Naive thymus-derived CD4-positive, alpha-beta T cell (primary cell): Measurements from ENCODE around the gene AMIGO1. TPM values are rescaled to one million over a fixed set of nuclear protein-coding genes. Genes with fewer than 3 reads are reported as not detected.

ENCODE experiments used
- ATAC-seq: fragments of 150-1000 bp; cut with Tn5 transposase; 2 replicates; pipeline ENCODE4 v1.10.0; 2021; ENCODE audit warnings: mild to moderate bottlenecking, moderate library complexity
- CTCF ChIA-PET: fragments of 350-600 bp; sonication (Branson Sonifier 250); formaldehyde crosslinking; loops from one replicate; lab custom pipeline; 2021; ENCODE audit warnings: antibody characterized with exemption; lab: Charles Lee
- POLR2A ChIA-PET: fragments of 350-600 bp; sonication (Branson Sonifier 250); formaldehyde crosslinking; loops from one replicate; lab custom pipeline; 2021; ENCODE audit warnings: antibody characterized with exemption, inconsistent platforms; lab: Charles Lee
- DNase-seq, 9 donors: peaks; one replicate each; pipeline versions ENCODE4 v3.0.0 to v3.0.0-alpha.2; 2020 to 2022; ENCODE audit warnings: mixed read lengths in 1 of 9
- H3K27ac ChIP-seq: one replicate; pipeline ENCODE4 v1.7.0; 2013; ENCODE audit warnings: mild to moderate bottlenecking, low read depth, low read length, moderate library complexity
- H3K27me3 ChIP-seq, 2 donors: one replicate each; pipeline ENCODE4 v1.7.0; 2013; ENCODE audit warnings: low read length in 2 of 2, mild to moderate bottlenecking in 2 of 2, moderate library complexity in 2 of 2; ENCODE audit not compliant: control insufficient read depth in 2 of 2, insufficient read depth in 2 of 2
- H3K36me3 ChIP-seq, 3 experiments: 1 replicate in 2 of 3; 2 replicates in 1 of 3; pipeline ENCODE4 v1.7.0; 2013; ENCODE audit warnings: low read length in 3 of 3, mild to moderate bottlenecking in 3 of 3, moderate library complexity in 1 of 3; ENCODE audit not compliant: insufficient read depth in 3 of 3, control insufficient read depth in 2 of 3
- H3K4me1 ChIP-seq, 2 donors: one replicate each; pipeline ENCODE4 v1.7.0; 2013; ENCODE audit warnings: low read length in 2 of 2, mild to moderate bottlenecking in 2 of 2, moderate library complexity in 1 of 2; ENCODE audit not compliant: control insufficient read depth in 2 of 2, insufficient read depth in 2 of 2
- H3K4me3 ChIP-seq: 2 replicates; pipeline ENCODE4 v1.7.0; 2013; ENCODE audit warnings: mild to moderate bottlenecking, low read length
- H3K9me3 ChIP-seq, 3 experiments: 1 replicate in 2 of 3; 2 replicates in 1 of 3; pipeline ENCODE4 v1.7.0; 2013; ENCODE audit warnings: low read length in 3 of 3; ENCODE audit not compliant: control insufficient read depth in 2 of 3
- H3K27ac Mint-ChIP-seq, 9 donors: one replicate each; pipeline ENCODE4 v1.8.0; 2020 to 2022; ENCODE audit warnings: mixed read lengths in 9 of 9, mild to moderate bottlenecking in 8 of 9, moderate library complexity in 5 of 9, inconsistent platforms in 2 of 9
- H3K27me3 Mint-ChIP-seq, 5 donors: one replicate each; pipeline ENCODE4 v1.8.0; 2021 to 2022; ENCODE audit warnings: mixed read lengths in 5 of 5, mild to moderate bottlenecking in 1 of 5
- H3K36me3 Mint-ChIP-seq, 5 donors: one replicate each; pipeline ENCODE4 v1.8.0; 2020 to 2022; ENCODE audit warnings: mixed read lengths in 5 of 5, mild to moderate bottlenecking in 3 of 5, inconsistent platforms in 1 of 5
- H3K4me1 Mint-ChIP-seq, 7 donors: one replicate each; pipeline ENCODE4 v1.8.0; 2020 to 2022; ENCODE audit warnings: mixed read lengths in 7 of 7, mild to moderate bottlenecking in 3 of 7, inconsistent platforms in 1 of 7
- H3K4me3 Mint-ChIP-seq, 10 donors: one replicate each; pipeline ENCODE4 v1.8.0; 2020 to 2022; ENCODE audit warnings: mild to moderate bottlenecking in 10 of 10, mixed read lengths in 10 of 10, moderate library complexity in 6 of 10, inconsistent platforms in 2 of 10
- H3K9me3 Mint-ChIP-seq, 11 donors: one replicate each; pipeline ENCODE4 v1.8.0; 2020 to 2022; ENCODE audit warnings: mixed read lengths in 11 of 11, mild to moderate bottlenecking in 4 of 11, inconsistent platforms in 1 of 11, moderate library complexity in 1 of 11
- intact Hi-C, 2 donors: fragments of 100-400 bp; cut with micrococcal nuclease; formaldehyde crosslinking; loops; one replicate each; pipeline ENCODE4 v1.15.1; 2023
- polyA plus RNA-seq, 2 donors: library from polyadenylated mRNA; unstranded; fragments of 300-500 nt; fragmentation: Illumina TruSeq; gene quantifications; one replicate each; pipeline ENCODE4 v1.2.3, GENCODE V29; 2021
- total RNA-seq, 6 experiments: library from RNA in 5 of 6; stranded (reverse) in 5 of 6; gene quantifications; 1 replicate in 5 of 6; 2 replicates in 1 of 6; pipeline ENCODE4 v1.2.3 and lab custom pipeline; 2021 to 2026

The AMIGO1 gene
- total and polyA plus RNA-seq, 7 experiments from 2014 or later, result 2.9 to 42.2 (median 17.7) TPM

DNA sequence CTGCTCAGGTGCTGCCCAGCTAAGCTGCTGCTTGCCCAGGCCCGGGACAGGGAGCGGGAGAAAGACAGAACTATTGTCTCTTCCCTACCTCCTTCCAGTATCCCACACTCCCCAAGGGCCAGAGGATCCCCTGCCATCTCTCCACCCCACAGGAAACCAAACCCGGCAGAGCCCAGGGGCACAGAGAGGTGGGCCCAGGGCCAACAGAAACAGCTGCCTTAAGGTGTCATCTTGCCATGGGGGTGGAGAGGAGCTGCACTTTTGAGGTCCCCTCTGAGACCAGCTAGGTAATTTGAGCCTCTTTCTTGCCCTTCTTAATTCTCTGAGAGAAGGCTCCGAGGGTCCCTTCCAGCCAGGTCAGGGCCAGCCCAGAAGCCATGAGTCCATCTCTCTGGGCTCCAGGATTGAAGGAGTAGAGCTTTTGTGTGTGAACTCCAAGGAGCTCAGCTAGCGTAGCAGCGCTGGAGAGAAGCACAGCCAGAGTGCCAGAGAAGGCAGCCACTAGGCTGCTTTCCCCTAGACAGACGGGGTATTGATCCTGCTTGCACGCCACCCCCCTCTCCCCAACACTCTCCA lies 20.4 kb upstream of the AMIGO1 start:
- H3K36me3 ChIP-seq, result no peaks in the 10 kb centered on the region
- ChIA-PET CTCF (interaction anchor here (0.6 to 21.5 kb wide), 8 partner anchors 14 to 702 kb away, joined by 3 to 1240 read pairs (median 3); partner anchors contain the start of genes AMIGO1, ATXN7L2, CYB561D1 and PSRC1), POLR2A (interaction anchor here (0.6 to 15.6 kb wide), 8 partner anchors 10 to 46 kb away, joined by 3 to 520 read pairs (median 7); partner anchors contain the start of genes AMIGO1, ATXN7L2 and CYB561D1)
- Mint-ChIP-seq H3K27me3 (peaks cover 0 to 13% (median 0%) of the 10 kb centered on the region in 5 donors), H3K4me3 (peak overlapping the region in 2 of 10 donors; percentile 29 to 86), H3K4me1 (peaks cover 22 to 40% (median 30%) of the 10 kb centered on the region in 7 donors), H3K36me3 (no peaks in the 10 kb centered on the region), H3K27ac (peak overlapping the region in 5 of 9 donors; percentile 45 to 96 (median 70)), H3K9me3 (peaks cover 0 to 2% (median 0%) of the 10 kb centered on the region in 11 donors)
- DNase-seq (no peak), ATAC-seq (no peak)
- no peaks in the 10 kb centered on the region for H3K27me3 ChIP-seq
- peaks cover 11 to 28% of the 10 kb centered on the region in 2 donors for H3K4me1 ChIP-seq
- no peak overlapping the region for H3K4me3 ChIP-seq
- peak overlapping the region; percentile 22 for H3K27ac ChIP-seq
- intact Hi-C loops, result loop anchor here in 1 of 2 donors (5.0 kb wide), 1 partner anchor 133 kb away; the partner anchor contains the start of gene SORT1
- H3K9me3 ChIP-seq, result no peaks in the 10 kb centered on the region

DNA sequence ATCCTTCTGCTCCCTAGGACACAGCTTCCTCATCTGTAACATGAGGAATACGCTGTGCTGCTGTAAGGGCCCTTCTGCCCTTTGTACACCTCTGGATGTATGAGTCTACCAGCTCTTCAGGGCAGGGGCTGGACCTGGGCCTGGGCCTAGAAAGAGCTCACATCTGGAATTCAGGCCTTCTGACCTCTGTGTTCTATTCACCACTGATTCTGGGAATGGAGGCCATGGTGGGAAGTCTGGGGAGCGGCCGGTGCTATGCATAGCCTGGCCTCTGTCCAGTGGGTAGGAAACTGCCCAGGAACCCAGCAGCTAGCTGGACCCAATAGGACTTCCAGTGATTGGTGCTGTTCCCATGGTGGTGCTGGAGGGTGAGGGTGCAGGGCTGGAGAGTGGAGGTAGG lies 19.2 kb upstream of the AMIGO1 start:
- peak overlapping the region in 1 of 10 donors; percentile 0 for H3K4me3 Mint-ChIP-seq
- DNase-seq (no peak), ATAC-seq (no peak)
- no peaks in the 10 kb centered on the region for H3K36me3 Mint-ChIP-seq
- H3K27me3 Mint-ChIP-seq, result peaks cover 0 to 17% (median 0%) of the 10 kb centered on the region in 5 donors
- peaks cover 22 to 40% (median 30%) of the 10 kb centered on the region in 7 donors for H3K4me1 Mint-ChIP-seq
- POLR2A ChIA-PET, result interaction anchor here (3.0 to 15.6 kb wide), 2 partner anchors 13 to 28 kb away, joined by 12 to 520 read pairs; partner anchors contain the start of genes AMIGO1 and CYB561D1
- Histone ChIP-seq H3K36me3 (no peaks in the 10 kb centered on the region), H3K9me3 (no peaks in the 10 kb centered on the region), H3K27me3 (no peaks in the 10 kb centered on the region), H3K4me1 (peaks cover 11 to 28% of the 10 kb centered on the region in 2 donors), H3K27ac (no peak overlapping the region), H3K4me3 (no peak overlapping the region)
- peaks cover 0 to 2% (median 0%) of the 10 kb centered on the region in 11 donors for H3K9me3 Mint-ChIP-seq
- CTCF ChIA-PET, result interaction anchor here (0.6 to 21.5 kb wide), 3 partner anchors 13 to 74 kb away, joined by 3 to 1240 read pairs (median 3); partner anchors contain the start of genes AMIGO1, ATXN7L2 and CYB561D1
- peak overlapping the region in 1 of 9 donors; percentile 49 for H3K27ac Mint-ChIP-seq
- intact Hi-C loops, result no loop called here

DNA sequence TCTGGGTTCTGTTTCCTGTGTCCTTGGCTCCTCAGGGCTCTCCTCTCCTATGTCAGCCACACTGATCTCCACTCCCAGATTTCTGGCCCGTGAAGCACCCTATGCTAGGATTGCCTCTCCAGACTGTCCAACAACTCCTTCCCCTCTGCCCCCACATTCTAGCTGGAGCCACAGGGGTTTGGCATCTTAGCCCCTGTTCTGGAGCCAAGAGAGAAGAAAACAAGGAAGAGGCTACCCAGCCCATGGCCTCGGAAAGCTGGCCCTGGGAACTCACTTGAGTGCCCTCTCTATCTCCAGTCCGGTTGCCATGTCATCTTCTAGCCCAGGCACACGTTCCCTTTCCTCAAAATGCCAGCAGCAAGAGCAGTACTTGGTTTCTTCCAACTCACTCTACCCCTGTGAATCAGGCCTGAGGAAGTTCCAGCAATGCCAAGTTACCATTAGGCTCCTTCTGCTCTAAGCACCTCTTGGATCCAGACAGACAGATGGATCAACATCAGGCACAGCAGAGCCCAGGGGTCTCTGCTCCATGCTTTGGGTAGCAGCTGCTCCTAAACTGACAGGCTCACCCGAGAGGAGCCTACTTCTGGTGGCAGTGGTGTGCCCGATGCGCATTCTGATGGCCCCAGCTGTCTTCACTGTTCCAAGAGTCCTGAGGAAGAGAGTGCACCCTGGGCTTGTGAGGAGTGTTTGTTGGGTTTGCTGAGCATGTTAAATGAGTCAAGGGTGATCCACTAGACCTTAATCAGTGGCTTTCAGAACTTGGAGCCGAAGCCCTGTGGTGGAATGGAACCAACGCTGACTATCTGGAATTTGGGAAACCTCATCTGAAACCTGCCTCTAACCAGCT lies 18.5 kb upstream of the AMIGO1 start:
- Mint-ChIP-seq H3K27ac (peak overlapping the region in 2 of 9 donors; percentile 51 to 66), H3K9me3 (peaks cover 0 to 2% (median 0%) of the 10 kb centered on the region in 11 donors), H3K4me3 (no peak overlapping the region), H3K4me1 (peaks cover 21 to 37% (median 30%) of the 10 kb centered on the region in 7 donors), H3K27me3 (peaks cover 0 to 19% (median 0%) of the 10 kb centered on the region in 5 donors), H3K36me3 (no peaks in the 10 kb centered on the region)
- intact Hi-C loops, result no loop called here
- DNase-seq (no peak), ATAC-seq (no peak)
- CTCF ChIA-PET, result interaction anchor here (0.6 to 21.5 kb wide), 3 partner anchors 12 to 74 kb away, joined by 3 to 1240 read pairs (median 3); partner anchors contain the start of genes AMIGO1, ATXN7L2 and CYB561D1
- Histone ChIP-seq H3K27ac (no peak overlapping the region), H3K4me1 (peaks cover 11 to 28% of the 10 kb centered on the region in 2 donors), H3K9me3 (no peaks in the 10 kb centered on the region), H3K27me3 (no peaks in the 10 kb centered on the region), H3K4me3 (no peak overlapping the region), H3K36me3 (no peaks in the 10 kb centered on the region)
- POLR2A ChIA-PET, result interaction anchor here (3.0 to 15.6 kb wide), 2 partner anchors 12 to 27 kb away, joined by 12 to 520 read pairs; partner anchors contain the start of genes AMIGO1 and CYB561D1

DNA sequence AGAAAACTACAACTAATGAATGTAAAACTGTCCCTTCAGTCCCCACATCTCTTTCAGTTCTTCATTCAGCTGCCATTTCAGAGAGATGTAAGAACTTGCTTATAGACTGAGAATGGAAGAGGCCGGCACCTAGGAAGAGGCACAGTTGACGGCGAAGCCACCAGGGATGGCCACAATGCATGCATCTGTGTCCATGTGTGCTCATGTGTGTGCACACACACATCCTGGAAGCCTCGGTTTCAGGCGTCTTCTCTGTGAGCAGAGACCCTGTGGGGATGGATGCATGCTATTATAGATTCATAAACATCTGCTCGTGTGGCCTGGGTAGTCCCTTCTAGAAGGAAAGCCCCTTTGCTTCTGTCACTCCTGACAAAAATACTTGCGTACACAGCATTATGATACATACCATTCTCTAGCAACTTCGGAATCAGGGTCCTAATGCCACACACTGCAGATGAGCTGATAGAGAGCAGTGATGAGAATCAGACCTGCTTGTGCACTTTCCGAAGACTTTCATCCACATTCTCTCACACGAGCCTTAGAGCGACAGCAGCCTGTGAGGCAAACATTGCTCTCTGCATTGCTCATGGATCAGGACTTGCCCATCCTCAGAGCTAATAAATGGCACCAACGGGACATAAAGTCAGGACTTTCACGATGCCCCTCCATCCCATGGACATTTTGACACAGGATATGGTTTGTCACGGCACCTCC lies 17.7 kb upstream of the AMIGO1 start:
- Histone ChIP-seq H3K27ac (no peak overlapping the region), H3K4me1 (peaks cover 5 to 22% of the 10 kb centered on the region in 2 donors), H3K4me3 (no peak overlapping the region), H3K36me3 (no peaks in the 10 kb centered on the region), H3K9me3 (no peaks in the 10 kb centered on the region), H3K27me3 (no peaks in the 10 kb centered on the region)
- DNase-seq (no peak), ATAC-seq (no peak)
- intact Hi-C loops, result no loop called here
- ChIA-PET CTCF (interaction anchor here (21.5 kb wide), 1 partner anchor 29 kb away, joined by 1240 read pairs; the partner anchor contains the start of genes AMIGO1, ATXN7L2 and CYB561D1), POLR2A (interaction anchor here (15.6 kb wide), 1 partner anchor 27 kb away, joined by 520 read pairs; the partner anchor contains the start of genes AMIGO1 and CYB561D1)
- Mint-ChIP-seq H3K9me3 (peaks cover 0 to 2% (median 0%) of the 10 kb centered on the region in 11 donors), H3K4me1 (peaks cover 15 to 29% (median 23%) of the 10 kb centered on the region in 7 donors), H3K27me3 (peaks cover 0 to 26% (median 0%) of the 10 kb centered on the region in 5 donors), H3K27ac (peak overlapping the region in 3 of 9 donors; percentile 43 to 66 (median 63)), H3K36me3 (no peaks in the 10 kb centered on the region), H3K4me3 (no peak overlapping the region)

DNA sequence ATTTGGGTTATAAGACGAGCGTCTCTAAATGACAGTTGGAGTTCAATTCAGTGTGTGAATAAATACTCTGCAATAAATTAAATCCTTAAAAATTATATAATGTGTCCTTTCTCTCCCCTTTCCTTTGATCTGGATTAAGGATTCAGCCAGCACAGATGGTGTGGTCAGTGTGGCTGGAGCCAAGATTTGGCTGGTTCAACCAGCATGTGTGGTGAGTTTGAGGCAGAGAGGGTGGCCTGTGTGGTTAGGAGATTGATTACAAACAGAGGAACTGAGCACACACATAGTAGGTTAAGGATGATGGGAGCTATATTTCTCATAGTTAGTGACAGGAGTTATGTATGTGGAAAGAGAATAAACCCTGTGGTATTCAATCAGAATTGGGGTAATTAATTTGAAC lies 14.2 kb upstream of the AMIGO1 start:
- peaks cover 0 to 5% (median 0%) of the 10 kb centered on the region in 7 donors for H3K4me1 Mint-ChIP-seq
- H3K4me1 ChIP-seq, result no peaks in the 10 kb centered on the region
- H3K4me3 ChIP-seq, result no peak overlapping the region
- intact Hi-C loops, result no loop called here
- CTCF ChIA-PET, result interaction anchor here (1.8 to 2.4 kb wide), 4 partner anchors 9 to 30 kb away, joined by 6 to 11 read pairs (median 7); partner anchors contain the start of gene CYB561D1
- POLR2A ChIA-PET, result interaction anchor here (15.6 kb wide), 1 partner anchor 23 kb away, joined by 520 read pairs; the partner anchor contains the start of genes AMIGO1 and CYB561D1
- H3K4me3 Mint-ChIP-seq, result no peak overlapping the region
- DNase-seq (no peak), ATAC-seq (no peak)
- H3K27ac ChIP-seq, result no peak overlapping the region
- peaks cover 0 to 42% (median 0%) of the 10 kb centered on the region in 5 donors for H3K27me3 Mint-ChIP-seq
- H3K27me3 ChIP-seq, result no peaks in the 10 kb centered on the region
- no peaks in the 10 kb centered on the region for H3K9me3 ChIP-seq
- H3K9me3 Mint-ChIP-seq, result no peaks in the 10 kb centered on the region
- peak overlapping the region in 2 of 9 donors; percentile 70 to 77 for H3K27ac Mint-ChIP-seq
- no peaks in the 10 kb centered on the region for H3K36me3 Mint-ChIP-seq
- no peaks in the 10 kb centered on the region for H3K36me3 ChIP-seq
